Measurements from ENCODE around the gene API5.

Gene API5

DNA sequence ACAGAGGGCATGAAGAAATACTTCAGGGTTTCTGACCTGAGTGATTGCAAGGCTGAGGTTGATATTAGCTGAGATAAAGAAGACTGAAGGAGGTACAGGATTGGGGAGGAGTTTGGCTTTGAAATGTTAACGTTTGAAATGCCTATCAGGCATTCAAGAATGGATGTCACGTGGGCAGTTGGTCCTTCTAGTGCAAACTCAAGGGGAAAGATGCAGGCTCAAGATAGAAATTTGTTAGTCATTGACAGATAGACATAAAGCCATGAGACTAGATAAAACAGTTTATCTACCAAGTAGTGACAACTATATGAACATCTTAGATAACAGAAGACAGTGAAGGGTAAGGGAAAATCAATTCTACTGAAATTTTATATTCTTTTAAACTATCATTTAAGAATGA, 70.0 kb downstream of the API5 start:
- Histone ChIP-seq H3K9me3 (ENCODE audit: low read length) (no peaks in the 10 kb centered on the region), H2AFZ (ENCODE audit: low read length) (no peak overlapping the region), H3K9me2 (ENCODE audit: low read depth, low read length) (no peaks in the 10 kb centered on the region), H3K4me1 (ENCODE audit: insufficient read depth, low read length, severe bottlenecking) (no peaks in the 10 kb centered on the region), H3K79me2 (ENCODE audit: insufficient read depth, low read length) (peaks cover 15% of the 10 kb centered on the region; the same call in 1 of the 2 replicates), H3K4me3 (ENCODE audit: low read depth, low read length, poor library complexity, severe bottlenecking) (no peak overlapping the region), H3F3A (ENCODE audit: insufficient read depth, low read length) (no peaks in the 10 kb centered on the region), H3K36me3 (ENCODE audit: insufficient read depth, low read length) (peaks cover 45% of the 10 kb centered on the region), H4K20me1 (ENCODE audit: insufficient read depth, low read length) (no peaks in the 10 kb centered on the region), H3K9ac (ENCODE audit: low read length) (no peak overlapping the region), H3K27ac (ENCODE audit: low read depth, low read length, poor library complexity, severe bottlenecking) (no peak overlapping the region), H3K27me3 (ENCODE audit: insufficient read depth, low read length) (no peaks in the 10 kb centered on the region), H3K4me2 (ENCODE audit: low read length) (no peak overlapping the region)
- TF ChIP-seq EZH2 (IDR thresholded peaks at IDR 0.05; ENCODE audit: borderline replicate concordance, low read length) (no peak), CTCF (IDR thresholded peaks at IDR 0.05; ENCODE audit: low read length) (no peak)

- H3K9ac ChIP-seq (ENCODE audit: low read length) = no peak overlapping the region
- H3K4me1 ChIP-seq (ENCODE audit: insufficient read depth, low read length, severe bottlenecking) = no peaks in the 10 kb centered on the region
- H3K36me3 ChIP-seq (ENCODE audit: insufficient read depth, low read length) = peaks cover 52% of the 10 kb centered on the region
- no peaks in the 10 kb centered on the region for H3K9me2 ChIP-seq (ENCODE audit: low read depth, low read length)
- H3K27ac ChIP-seq (ENCODE audit: low read depth, low read length, poor library complexity, severe bottlenecking) = no peak overlapping the region
- no peak overlapping the region for H3K4me2 ChIP-seq (ENCODE audit: low read length)
- no peaks in the 10 kb centered on the region for H3F3A ChIP-seq (ENCODE audit: insufficient read depth, low read length)
- H3K79me2 ChIP-seq (ENCODE audit: insufficient read depth, low read length) = peaks cover 10% of the 10 kb centered on the region; the same call in 1 of the 2 replicates
- no peaks in the 10 kb centered on the region for H3K27me3 ChIP-seq (ENCODE audit: insufficient read depth, low read length)
- no peaks in the 10 kb centered on the region for H3K9me3 ChIP-seq (ENCODE audit: low read length)
- TF ChIP-seq EZH2 (IDR thresholded peaks at IDR 0.05; ENCODE audit: borderline replicate concordance, low read length) = no peak
- no peak for TF ChIP-seq CTCF (IDR thresholded peaks at IDR 0.05; ENCODE audit: low read length)
- H3K4me3 ChIP-seq (ENCODE audit: low read depth, low read length, poor library complexity, severe bottlenecking) = no peak overlapping the region
- H4K20me1 ChIP-seq (ENCODE audit: insufficient read depth, low read length) = no peaks in the 10 kb centered on the region
- H2AFZ ChIP-seq (ENCODE audit: low read length) = no peak overlapping the region
Observed at GRCh38 chr11:43382614-43383013, 70.8 kb downstream of the API5 start.

- TF ChIP-seq EZH2 (IDR thresholded peaks at IDR 0.05; ENCODE audit: borderline replicate concordance, low read length) (no peak), CTCF (IDR thresholded peaks at IDR 0.05; ENCODE audit: low read length) (no peak)
- Histone ChIP-seq H3K9me3 (ENCODE audit: low read length) (no peaks in the 10 kb centered on the region), H3K9ac (ENCODE audit: low read length) (no peak overlapping the region), H3K36me3 (ENCODE audit: insufficient read depth, low read length) (peaks cover 56% of the 10 kb centered on the region), H3K27ac (ENCODE audit: low read depth, low read length, poor library complexity, severe bottlenecking) (no peak overlapping the region), H3K27me3 (ENCODE audit: insufficient read depth, low read length) (no peaks in the 10 kb centered on the region), H3K4me3 (ENCODE audit: low read depth, low read length, poor library complexity, severe bottlenecking) (no peak overlapping the region), H3K79me2 (ENCODE audit: insufficient read depth, low read length) (no peaks in the 10 kb centered on the region), H3F3A (ENCODE audit: insufficient read depth, low read length) (no peaks in the 10 kb centered on the region), H3K4me2 (ENCODE audit: low read length) (no peak overlapping the region), H3K9me2 (ENCODE audit: low read depth, low read length) (no peaks in the 10 kb centered on the region), H3K4me1 (ENCODE audit: insufficient read depth, low read length, severe bottlenecking) (no peaks in the 10 kb centered on the region), H2AFZ (ENCODE audit: low read length) (no peak overlapping the region), H4K20me1 (ENCODE audit: insufficient read depth, low read length) (no peaks in the 10 kb centered on the region)
Observed at GRCh38 chr11:43384393-43384792, 72.6 kb downstream of the API5 start.
